HEK293 (cell line): ENCODE data around the gene FAM217A.

Source experiments
- CTCF ChIA-PET: fragments of 350-600 bp; formaldehyde crosslinking; extraction: SDS; loops from one replicate; lab custom pipeline; 2021; ENCODE audit warnings: antibody characterized with exemption; lab: Yijun Ruan, JAX
- POLR2A ChIA-PET: fragments of 300-600 bp; formaldehyde crosslinking; extraction: SDS; loops from one replicate; lab custom pipeline; 2020; ENCODE audit warnings: antibody characterized with exemption, inconsistent platforms; lab: Yijun Ruan, JAX
- H3K27ac ChIP-seq: fragments of 200-500 bp; sonication (Bioruptor generic); 2 replicates; pipeline ENCODE4 v1.5.1; 2014; ENCODE audit warnings: low read depth, low read length, control low read depth, inconsistent platforms; ENCODE audit errors: extremely low read depth
- H3K36me3 ChIP-seq, 2 experiments: fragments of 200-500 bp in 1 of 2; sonication (Bioruptor generic) in 1 of 2; 1 replicate in 1 of 2; 2 replicates in 1 of 2; pipeline ENCODE4 v1.5.1; 2014 to 2017; ENCODE audit warnings: inconsistent platforms in 2 of 2, low read length in 2 of 2; ENCODE audit not compliant: control insufficient read depth in 2 of 2, insufficient read depth in 1 of 2
- H3K4me1 ChIP-seq: fragments of 200-500 bp; sonication (Bioruptor generic); 2 replicates; pipeline ENCODE4 v1.5.1; 2014; ENCODE audit warnings: mild to moderate bottlenecking, low read length, inconsistent platforms; ENCODE audit not compliant: control insufficient read depth, insufficient read depth
- H3K4me3 ChIP-seq: 2 replicates; pipeline ENCODE4 v1.5.1; 2011; ENCODE audit warnings: low read depth, mild to moderate bottlenecking, control low read depth, low read length, moderate library complexity
- H3K9me3 ChIP-seq: fragments of 200-500 bp; sonication (Bioruptor generic); 2 replicates; pipeline ENCODE4 v1.5.1; 2014; ENCODE audit warnings: low read depth, low read length, inconsistent platforms; ENCODE audit not compliant: control insufficient read depth, insufficient read depth
- GLIS1 ChIP-seq: fragments of 450-650 bp; formaldehyde crosslinking; IDR thresholded peaks from 2 replicates; pipeline ENCODE4 v1.5.1; 2016; ENCODE audit warnings: missing biosample characterization, missing genetic modification characterization
- GLIS2 ChIP-seq: fragments of 450-650 bp; formaldehyde crosslinking; IDR thresholded peaks from 2 replicates; pipeline ENCODE4 v1.5.1; 2016; ENCODE audit warnings: missing biosample characterization, missing genetic modification characterization
- REST ChIP-seq: fragments of 450-650 bp; formaldehyde crosslinking; IDR thresholded peaks from 2 replicates; pipeline ENCODE4 v1.5.1; 2016; ENCODE audit warnings: missing biosample characterization, missing genetic modification characterization
- SCRT1 ChIP-seq: fragments of 450-650 bp; formaldehyde crosslinking; IDR thresholded peaks from 2 replicates; pipeline ENCODE4 v1.5.1; 2016; ENCODE audit warnings: missing biosample characterization, missing genetic modification characterization, borderline replicate concordance
- SCRT2 ChIP-seq: fragments of 450-650 bp; formaldehyde crosslinking; IDR thresholded peaks from 2 replicates; pipeline ENCODE4 v1.5.1; 2016; ENCODE audit warnings: missing biosample characterization, missing genetic modification characterization
- TRIM28 ChIP-seq: IDR thresholded peaks from 2 replicates; pipeline ENCODE4 v1.6.1; 2011; ENCODE audit warnings: low read length, control low read depth, borderline replicate concordance
- YY2 ChIP-seq: fragments of 450-650 bp; formaldehyde crosslinking; IDR thresholded peaks from 2 replicates; pipeline ENCODE4 v1.5.1; 2016; ENCODE audit warnings: missing biosample characterization, missing genetic modification characterization
- ZBTB49 ChIP-seq: fragments of 450-650 bp; formaldehyde crosslinking; IDR thresholded peaks from 2 replicates; pipeline ENCODE4 v1.5.1; 2016; ENCODE audit warnings: missing biosample characterization, missing genetic modification characterization, low read depth
- ZFP69B ChIP-seq: fragments of 450-650 bp; formaldehyde crosslinking; IDR thresholded peaks from 2 replicates; pipeline ENCODE4 v1.5.1; 2016; ENCODE audit warnings: missing biosample characterization, missing genetic modification characterization
- ZNF202 ChIP-seq: fragments of 450-650 bp; formaldehyde crosslinking; IDR thresholded peaks from 2 replicates; pipeline ENCODE4 v1.5.1; 2016; ENCODE audit warnings: missing biosample characterization, missing genetic modification characterization, borderline replicate concordance
- ZNF211 ChIP-seq: fragments of 450-650 bp; formaldehyde crosslinking; IDR thresholded peaks from 2 replicates; pipeline ENCODE4 v1.5.1; 2016; ENCODE audit warnings: low read depth, missing biosample characterization, missing genetic modification characterization
- ZNF37A ChIP-seq: fragments of 450-650 bp; IDR thresholded peaks from 2 replicates; pipeline ENCODE4 v1.5.1; 2018; ENCODE audit warnings: missing biosample characterization, missing genetic modification characterization
- ZNF48 ChIP-seq: fragments of 450-650 bp; formaldehyde crosslinking; IDR thresholded peaks from 2 replicates; pipeline ENCODE4 v1.5.1; 2016; ENCODE audit warnings: missing biosample characterization, missing genetic modification characterization
- ZNF501 ChIP-seq: fragments of 450-650 bp; formaldehyde crosslinking; IDR thresholded peaks from 2 replicates; pipeline ENCODE4 v1.5.1; 2016; ENCODE audit warnings: missing biosample characterization, missing genetic modification characterization
- ZNF530 ChIP-seq: fragments of 450-650 bp; formaldehyde crosslinking; IDR thresholded peaks from 2 replicates; pipeline ENCODE4 v1.5.1; 2016; ENCODE audit warnings: low read depth, missing biosample characterization, missing genetic modification characterization
- ZNF621 ChIP-seq: fragments of 450-650 bp; formaldehyde crosslinking; IDR thresholded peaks from 2 replicates; pipeline ENCODE4 v1.5.1; 2017; ENCODE audit warnings: missing biosample characterization, missing genetic modification characterization
- ZNF624 ChIP-seq: fragments of 450-650 bp; formaldehyde crosslinking; IDR thresholded peaks from 2 replicates; pipeline ENCODE4 v1.5.1; 2017; ENCODE audit warnings: missing biosample characterization, missing genetic modification characterization
- ZNF658 ChIP-seq: fragments of 450-650 bp; formaldehyde crosslinking; IDR thresholded peaks from 2 replicates; pipeline ENCODE4; 2016; ENCODE audit warnings: missing biosample characterization, missing genetic modification characterization
- ZNF785 ChIP-seq: fragments of 450-650 bp; formaldehyde crosslinking; IDR thresholded peaks from 2 replicates; pipeline ENCODE4 v1.5.1; 2016; ENCODE audit warnings: missing biosample characterization, missing genetic modification characterization
- TF ChIP-seq, protein P1 (sequence below): fragments of 450-650 bp; formaldehyde crosslinking; IDR thresholded peaks from 2 replicates; pipeline ENCODE4 v1.5.1; 2017; ENCODE audit warnings: missing biosample characterization, missing genetic modification characterization
- TF ChIP-seq, protein P2 (sequence below): sonication (generic); formaldehyde crosslinking; IDR thresholded peaks from 2 replicates; pipeline ENCODE4 v1.8.1; 2022; ENCODE audit warnings: mild to moderate bottlenecking, moderate library complexity, missing genetic modification reagents

FAM217A gene

GRCh38 chr6:4108561-4109093 is 29.7 kb upstream of the FAM217A start (continued):
- TF ChIP-seq REST (no peak), GLIS1 (tag by site-specific recombination) (peak; percentile 52; the same call in 1 of the 2 replicates), ZNF785 (tag by site-specific recombination) (no peak)
- TF ChIP-seq, protein P1, sequence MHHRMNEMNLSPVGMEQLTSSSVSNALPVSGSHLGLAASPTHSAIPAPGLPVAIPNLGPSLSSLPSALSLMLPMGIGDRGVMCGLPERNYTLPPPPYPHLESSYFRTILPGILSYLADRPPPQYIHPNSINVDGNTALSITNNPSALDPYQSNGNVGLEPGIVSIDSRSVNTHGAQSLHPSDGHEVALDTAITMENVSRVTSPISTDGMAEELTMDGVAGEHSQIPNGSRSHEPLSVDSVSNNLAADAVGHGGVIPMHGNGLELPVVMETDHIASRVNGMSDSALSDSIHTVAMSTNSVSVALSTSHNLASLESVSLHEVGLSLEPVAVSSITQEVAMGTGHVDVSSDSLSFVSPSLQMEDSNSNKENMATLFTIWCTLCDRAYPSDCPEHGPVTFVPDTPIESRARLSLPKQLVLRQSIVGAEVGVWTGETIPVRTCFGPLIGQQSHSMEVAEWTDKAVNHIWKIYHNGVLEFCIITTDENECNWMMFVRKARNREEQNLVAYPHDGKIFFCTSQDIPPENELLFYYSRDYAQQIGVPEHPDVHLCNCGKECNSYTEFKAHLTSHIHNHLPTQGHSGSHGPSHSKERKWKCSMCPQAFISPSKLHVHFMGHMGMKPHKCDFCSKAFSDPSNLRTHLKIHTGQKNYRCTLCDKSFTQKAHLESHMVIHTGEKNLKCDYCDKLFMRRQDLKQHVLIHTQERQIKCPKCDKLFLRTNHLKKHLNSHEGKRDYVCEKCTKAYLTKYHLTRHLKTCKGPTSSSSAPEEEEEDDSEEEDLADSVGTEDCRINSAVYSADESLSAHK = 0 out of 2 replicates have a peak, but pooled peaks have one; percentile 14

DNA sequence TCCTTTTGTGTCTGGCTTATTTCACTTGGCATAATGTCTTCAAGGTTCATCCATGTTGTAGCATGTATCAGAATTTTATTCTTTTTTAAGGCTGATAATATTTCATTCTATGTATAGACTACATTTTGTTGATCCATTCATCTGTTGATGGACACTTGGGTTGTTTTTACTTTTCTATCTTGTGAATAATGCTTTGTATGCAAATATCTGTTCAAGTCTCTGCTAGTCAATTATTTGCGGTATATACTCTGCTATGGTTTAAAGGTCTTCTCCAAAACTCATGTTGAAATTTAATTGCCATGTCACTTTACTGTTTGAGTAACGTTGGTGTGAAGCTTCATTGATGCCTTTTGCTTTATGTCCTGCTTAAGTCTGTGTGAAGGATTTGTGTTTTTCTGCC is 28.9 kb upstream of the FAM217A start:
- TF ChIP-seq ZNF48 (tag by site-specific recombination) (no peak), TRIM28 (no peak), ZNF624 (tag by site-specific recombination) (no peak), ZNF202 (tag by site-specific recombination) (no peak), GLIS2 (tag by site-specific recombination) (no peak), ZNF37A (tag by site-specific recombination) (no peak), YY2 (tag by site-specific recombination) (no peak), ZNF785 (tag by site-specific recombination) (no peak), ZNF501 (no peak)
- TF ChIP-seq, protein P2, sequence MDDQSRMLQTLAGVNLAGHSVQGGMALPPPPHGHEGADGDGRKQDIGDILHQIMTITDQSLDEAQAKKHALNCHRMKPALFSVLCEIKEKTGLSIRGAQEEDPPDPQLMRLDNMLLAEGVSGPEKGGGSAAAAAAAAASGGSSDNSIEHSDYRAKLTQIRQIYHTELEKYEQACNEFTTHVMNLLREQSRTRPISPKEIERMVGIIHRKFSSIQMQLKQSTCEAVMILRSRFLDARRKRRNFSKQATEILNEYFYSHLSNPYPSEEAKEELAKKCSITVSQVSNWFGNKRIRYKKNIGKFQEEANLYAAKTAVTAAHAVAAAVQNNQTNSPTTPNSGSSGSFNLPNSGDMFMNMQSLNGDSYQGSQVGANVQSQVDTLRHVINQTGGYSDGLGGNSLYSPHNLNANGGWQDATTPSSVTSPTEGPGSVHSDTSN (CRISPR knock-in tag) = no peak
- H3K27ac ChIP-seq = no peak overlapping the region
- no peak overlapping the region for H3K4me3 ChIP-seq
- POLR2A ChIA-PET = interaction anchor here (1.2 kb wide), 1 partner anchor 87 kb away, joined by 5 read pairs; a partner anchor contains a TSS
- H3K36me3 ChIP-seq = no peaks in the 10 kb centered on the region
- H3K9me3 ChIP-seq = no peaks in the 10 kb centered on the region
- H3K4me1 ChIP-seq = peaks cover 17% of the 10 kb centered on the region
- CTCF ChIA-PET = no interaction called here

DNA sequence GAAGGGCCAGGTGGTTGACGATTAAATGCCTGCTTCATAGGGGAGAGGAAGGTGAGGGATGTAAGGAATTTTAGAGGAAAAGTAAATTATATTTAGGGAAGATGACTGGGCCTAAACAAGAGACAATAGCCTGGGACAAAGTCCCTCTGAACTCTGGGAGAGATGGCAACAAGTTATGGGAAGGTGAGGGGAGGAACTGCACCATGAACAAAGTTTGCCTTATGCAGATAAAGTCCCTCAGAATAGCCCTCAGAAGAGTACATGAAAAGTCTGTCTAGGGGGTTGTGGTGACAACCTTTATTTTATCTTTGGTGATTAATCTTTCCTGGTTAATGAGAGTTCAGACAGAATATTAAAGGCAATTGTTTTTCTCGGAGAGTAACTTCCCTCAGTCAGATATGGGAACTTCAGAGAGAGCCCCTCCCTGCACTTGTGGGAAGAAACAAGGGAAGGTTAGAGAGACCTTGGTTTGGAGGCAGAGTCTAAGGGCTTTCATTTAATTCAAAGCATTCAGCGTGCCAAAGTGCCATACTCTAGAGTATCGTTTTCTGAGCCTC is 27.1 kb upstream of the FAM217A start:
- Histone ChIP-seq H3K4me1 (peaks cover 17% of the 10 kb centered on the region), H3K9me3 (no peaks in the 10 kb centered on the region), H3K4me3 (no peak overlapping the region), H3K36me3 (no peaks in the 10 kb centered on the region), H3K27ac (no peak overlapping the region)
- ChIA-PET POLR2A (no interaction called here), CTCF (no interaction called here)
- no peak for TF ChIP-seq ZNF658 (tag by site-specific recombination)
- no peak for TF ChIP-seq ZNF624 (tag by site-specific recombination)
- 0 out of 2 replicates have a peak, but pooled peaks have one; percentile 15 for TF ChIP-seq SCRT1 (tag by site-specific recombination)
- TF ChIP-seq ZNF530 (tag by site-specific recombination) = peak; percentile 91
- TF ChIP-seq ZBTB49 (tag by site-specific recombination) = no peak
- no peak for TF ChIP-seq ZNF211 (tag by site-specific recombination)
- 0 out of 2 replicates have a peak, but pooled peaks have one; percentile 18 for TF ChIP-seq SCRT2
- TF ChIP-seq ZNF621 (tag by site-specific recombination) = no peak
- TF ChIP-seq, protein P2 (CRISPR knock-in tag) = no peak
- no peak for TF ChIP-seq ZFP69B (tag by site-specific recombination)
